HG03196 (cell line): ENCODE data around the gene MROH9.

Experiments
- ATAC-seq: cut with Tn5 transposase; IDR thresholded peaks from one replicate; pipeline ENCODE4 v1.9.1; 2021; ENCODE audit not compliant: unreplicated experiment

The MROH9 gene

GRCh38 chr1:171081314-171081753, 146.0 kb downstream of the MROH9 start:
- no peak for ATAC-seq

- ATAC-seq: no peak
Observed at GRCh38 chr1:171081763-171082201, 146.4 kb downstream of the MROH9 start.

GRCh38 chr1:171082606-171083005, 147.3 kb downstream of the MROH9 start:
- ATAC-seq: no peak

GRCh38 chr1:171083222-171083621, 147.9 kb downstream of the MROH9 start:
- no peak for ATAC-seq

GRCh38 chr1:171084091-171084490, 148.8 kb downstream of the MROH9 start:
- no peak for ATAC-seq

GRCh38 chr1:171084870-171085269, 149.5 kb downstream of the MROH9 start:
- ATAC-seq: no peak

- no peak for ATAC-seq
Observed at GRCh38 chr1:171087896-171088295, 152.6 kb downstream of the MROH9 start.

- ATAC-seq: no peak
Observed at GRCh38 chr1:171090604-171091003, 155.3 kb downstream of the MROH9 start, which contains the start of gene FMO3. FMO3 (plus strand) TSS chr1:171090905; CDS start chr1:171092659, 1,754 bp downstream.

- ATAC-seq: no peak
Observed at GRCh38 chr1:171103862-171104261, 168.5 kb downstream of the MROH9 start.

- ATAC-seq: no peak
Observed at GRCh38 chr1:171107262-171107940, 172.1 kb downstream of the MROH9 start.

- no peak for ATAC-seq
Observed at GRCh38 chr1:171107969-171108368, 172.6 kb downstream of the MROH9 start.

GRCh38 chr1:171109966-171110365, 174.6 kb downstream of the MROH9 start:
- ATAC-seq: no peak

GRCh38 chr1:171110621-171111326, 175.4 kb downstream of the MROH9 start:
- ATAC-seq: no peak

- no peak for ATAC-seq
Observed at GRCh38 chr1:171112119-171112518, 176.8 kb downstream of the MROH9 start.

GRCh38 chr1:171113382-171113781, 178.0 kb downstream of the MROH9 start:
- no peak for ATAC-seq
